Muscle layer of duodenum (tissue), 2 donors: ENCODE data around the gene C1orf198.

Experiments
- H3K27ac ChIP-seq: one replicate; pipeline ENCODE4 v1.7.0; 2013; ENCODE audit warnings: mild to moderate bottlenecking, low read length
- H3K27me3 ChIP-seq: one replicate; pipeline ENCODE4 v1.7.0; 2013; ENCODE audit warnings: low read depth, mild to moderate bottlenecking, control low read depth, low read length
- H3K36me3 ChIP-seq, 2 donors: one replicate each; pipeline ENCODE4 v1.7.0; 2013; ENCODE audit warnings: low read length in 2 of 2, control low read depth in 1 of 2, mild to moderate bottlenecking in 1 of 2; ENCODE audit not compliant: insufficient read depth in 2 of 2, control insufficient read depth in 1 of 2
- H3K4me1 ChIP-seq, 2 donors: one replicate each; pipeline ENCODE4 v1.7.0; 2013; ENCODE audit warnings: low read length in 2 of 2, mild to moderate bottlenecking in 2 of 2, control low read depth in 1 of 2, moderate library complexity in 1 of 2; ENCODE audit not compliant: insufficient read depth in 2 of 2, control insufficient read depth in 1 of 2
- H3K4me3 ChIP-seq, 2 donors: one replicate each; pipeline ENCODE4 v1.7.0; 2013; ENCODE audit warnings: low read length in 2 of 2, low read depth in 1 of 2, mild to moderate bottlenecking in 1 of 2
- H3K9me3 ChIP-seq, 2 donors: one replicate each; pipeline ENCODE4 v1.7.0; 2013; ENCODE audit warnings: low read length in 2 of 2, control low read depth in 1 of 2, mild to moderate bottlenecking in 1 of 2; ENCODE audit not compliant: control insufficient read depth in 1 of 2
- donor health status: healthy.

Gene C1orf198

GRCh38 chr1:230820568-230820967, 47.8 kb downstream of the C1orf198 start:
- Histone ChIP-seq H3K36me3 (no peaks in the 10 kb centered on the region), H3K27ac (no peak overlapping the region), H3K9me3 (no peaks in the 10 kb centered on the region), H3K4me1 (peaks cover 11 to 21% of the 10 kb centered on the region in 2 donors), H3K27me3 (no peaks in the 10 kb centered on the region), H3K4me3 (no peak overlapping the region)

- Histone ChIP-seq H3K27me3 (no peaks in the 10 kb centered on the region), H3K27ac (no peak overlapping the region), H3K4me1 (peaks cover 6 to 16% of the 10 kb centered on the region in 2 donors), H3K9me3 (no peaks in the 10 kb centered on the region), H3K36me3 (no peaks in the 10 kb centered on the region), H3K4me3 (no peak overlapping the region)
Observed at GRCh38 chr1:230819976-230820375, 48.3 kb downstream of the C1orf198 start.

- Histone ChIP-seq H3K4me3 (no peak overlapping the region), H3K9me3 (no peaks in the 10 kb centered on the region), H3K27ac (no peak overlapping the region), H3K4me1 (peaks cover 6 to 7% of the 10 kb centered on the region in 2 donors), H3K27me3 (no peaks in the 10 kb centered on the region), H3K36me3 (no peaks in the 10 kb centered on the region)
Observed at GRCh38 chr1:230818901-230819300, 49.4 kb downstream of the C1orf198 start.

- Histone ChIP-seq H3K27ac (no peak overlapping the region), H3K9me3 (no peaks in the 10 kb centered on the region), H3K36me3 (no peaks in the 10 kb centered on the region), H3K4me1 (peaks cover 3% of the 10 kb centered on the region in 2 donors), H3K4me3 (no peak overlapping the region), H3K27me3 (no peaks in the 10 kb centered on the region)
Observed at GRCh38 chr1:230818367-230818766, 50.0 kb downstream of the C1orf198 start.

GRCh38 chr1:230816018-230816417, 52.3 kb downstream of the C1orf198 start:
- no peaks in the 10 kb centered on the region for H3K27me3 ChIP-seq
- H3K36me3 ChIP-seq, result no peaks in the 10 kb centered on the region
- H3K9me3 ChIP-seq, result peaks cover 0 to 6% of the 10 kb centered on the region in 2 donors
- H3K4me1 ChIP-seq, result no peaks in the 10 kb centered on the region
- H3K4me3 ChIP-seq, result no peak overlapping the region
- H3K27ac ChIP-seq, result no peak overlapping the region

- H3K27me3 ChIP-seq, result no peaks in the 10 kb centered on the region
- no peak overlapping the region for H3K27ac ChIP-seq
- H3K36me3 ChIP-seq, result no peaks in the 10 kb centered on the region
- H3K4me1 ChIP-seq, result no peaks in the 10 kb centered on the region
- no peak overlapping the region for H3K4me3 ChIP-seq
- H3K9me3 ChIP-seq, result peaks cover 0 to 6% of the 10 kb centered on the region in 2 donors
Observed at GRCh38 chr1:230814949-230815692, 53.2 kb downstream of the C1orf198 start.

GRCh38 chr1:230812568-230812967, 55.8 kb downstream of the C1orf198 start:
- Histone ChIP-seq H3K27me3 (no peaks in the 10 kb centered on the region), H3K36me3 (no peaks in the 10 kb centered on the region), H3K4me3 (no peak overlapping the region), H3K4me1 (no peaks in the 10 kb centered on the region), H3K27ac (no peak overlapping the region), H3K9me3 (peaks cover 0 to 6% of the 10 kb centered on the region in 2 donors)

GRCh38 chr1:230809256-230809990, 58.9 kb downstream of the C1orf198 start:
- no peak overlapping the region for H3K27ac ChIP-seq

GRCh38 chr1:230808281-230808872, 59.9 kb downstream of the C1orf198 start:
- H3K27ac ChIP-seq, result no peak overlapping the region
- no peaks in the 10 kb centered on the region for H3K27me3 ChIP-seq
- no peak overlapping the region for H3K4me3 ChIP-seq
- no peaks in the 10 kb centered on the region for H3K36me3 ChIP-seq
- H3K9me3 ChIP-seq, result peaks cover 0 to 6% of the 10 kb centered on the region in 2 donors
- H3K4me1 ChIP-seq, result no peaks in the 10 kb centered on the region

More at GRCh38 chr1:230809256-230809990, 58.9 kb downstream of the C1orf198 start:
- Histone ChIP-seq H3K4me3 (no peak overlapping the region), H3K27me3 (no peaks in the 10 kb centered on the region), H3K4me1 (no peaks in the 10 kb centered on the region), H3K9me3 (peaks cover 0 to 6% of the 10 kb centered on the region in 2 donors), H3K36me3 (no peaks in the 10 kb centered on the region)

- H3K36me3 ChIP-seq, result no peaks in the 10 kb centered on the region
- H3K9me3 ChIP-seq, result peaks cover 0 to 4% of the 10 kb centered on the region in 2 donors
- no peaks in the 10 kb centered on the region for H3K4me1 ChIP-seq
- peak overlapping the region; percentile 20 for H3K27ac ChIP-seq
- no peak overlapping the region for H3K4me3 ChIP-seq
- no peaks in the 10 kb centered on the region for H3K27me3 ChIP-seq
Observed at GRCh38 chr1:230807561-230808280, 60.6 kb downstream of the C1orf198 start.

GRCh38 chr1:230807029-230807428, 61.3 kb downstream of the C1orf198 start:
- Histone ChIP-seq H3K36me3 (no peaks in the 10 kb centered on the region), H3K4me3 (no peak overlapping the region), H3K9me3 (no peaks in the 10 kb centered on the region), H3K4me1 (no peaks in the 10 kb centered on the region), H3K27ac (peak overlapping the region; percentile 20), H3K27me3 (no peaks in the 10 kb centered on the region)
